Activated T-helper 2 cell treated with anti-CD3 and anti-CD28 coated beads, Interferon-gamma antibody, Interleukin-2, Interleukin-4, amounts not matched to agents 10 μg/mL and 5 μg/mL and 100 μg/mL, durations not matched to agents 14 hours and 24 hours and 36 hours (primary cell): ENCODE results near the gene SH3GL2. TPM values are rescaled to one million over a fixed set of nuclear protein-coding genes. Genes with fewer than 3 reads are reported as not detected.
"Not testable (repeated sequence)": the region's sequence is repeated elsewhere in the genome, so short reads cannot be mapped to it uniquely, and the experiment has no call there.

Experiments
- DNase-seq: peaks from one replicate; pipeline ENCODE4 v3.0.0; 2021; ENCODE audit warnings: low spot score
- H3K27ac Mint-ChIP-seq: one replicate; pipeline ENCODE4 v1.8.0; 2021; ENCODE audit warnings: mixed read lengths
- H3K27me3 Mint-ChIP-seq: one replicate; pipeline ENCODE4 v1.8.0; 2021; ENCODE audit warnings: low read depth, mixed read lengths
- H3K36me3 Mint-ChIP-seq: one replicate; pipeline ENCODE4 v1.8.0; 2021; ENCODE audit warnings: low read depth, mixed read lengths
- H3K4me1 Mint-ChIP-seq: one replicate; pipeline ENCODE4 v1.8.0; 2021; ENCODE audit warnings: low read depth, mixed read lengths
- H3K4me3 Mint-ChIP-seq: one replicate; pipeline ENCODE4 v1.8.0; 2021; ENCODE audit warnings: low read depth, mild to moderate bottlenecking, moderate library complexity, mixed read lengths
- H3K9me3 Mint-ChIP-seq: one replicate; pipeline ENCODE4 v1.8.0; 2021; ENCODE audit warnings: mixed read lengths
- intact Hi-C: fragments of 100-400 bp; cut with micrococcal nuclease; formaldehyde crosslinking; loops from one replicate; pipeline ENCODE4 v1.15.1; 2023
- total RNA-seq: library from RNA; stranded (reverse); gene quantifications from 2 replicates; pipeline ENCODE4 v1.2.3, GENCODE V29; 2022

SH3GL2 gene
- total RNA-seq, 1 donor from 2014 or later, result not detected

- Mint-ChIP-seq H3K27ac (no peak overlapping the region), H3K27me3 (no peaks in the 10 kb centered on the region), H3K9me3 (peaks cover 6% of the 10 kb centered on the region), H3K36me3 (no peaks in the 10 kb centered on the region), H3K4me1 (no peaks in the 10 kb centered on the region), H3K4me3 (no peak overlapping the region)
- DNase-seq, result no peak
- intact Hi-C loops, result no loop called here
Observed at GRCh38 chr9:17742067-17742466, 163.2 kb downstream of the SH3GL2 start.

DNA sequence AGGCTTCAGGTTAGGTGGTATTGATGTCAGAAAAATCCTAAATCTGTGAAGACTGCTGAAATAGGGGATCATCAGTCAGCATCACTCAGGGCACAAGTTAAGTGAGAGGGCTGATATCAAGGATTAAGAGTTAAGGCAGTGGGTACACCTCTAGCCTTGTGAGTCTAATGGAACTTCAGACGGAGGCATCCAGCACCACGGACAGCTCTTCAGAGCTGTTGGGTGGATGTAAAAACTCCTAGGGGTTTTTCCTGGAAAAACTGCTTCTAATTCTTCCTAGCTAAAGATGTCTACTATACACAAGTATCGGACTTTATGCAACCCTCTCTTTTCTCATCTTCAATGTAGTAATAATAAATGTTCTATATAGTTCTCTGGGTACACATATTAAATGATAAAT is 165.9 kb downstream of the SH3GL2 start:
- H3K36me3 Mint-ChIP-seq, result no peaks in the 10 kb centered on the region
- H3K4me3 Mint-ChIP-seq, result no peak overlapping the region
- no peaks in the 10 kb centered on the region for H3K27me3 Mint-ChIP-seq
- intact Hi-C loops, result no loop called here
- H3K9me3 Mint-ChIP-seq, result peaks cover 9% of the 10 kb centered on the region
- no peak for DNase-seq
- no peak overlapping the region for H3K27ac Mint-ChIP-seq
- H3K4me1 Mint-ChIP-seq, result no peaks in the 10 kb centered on the region

DNA sequence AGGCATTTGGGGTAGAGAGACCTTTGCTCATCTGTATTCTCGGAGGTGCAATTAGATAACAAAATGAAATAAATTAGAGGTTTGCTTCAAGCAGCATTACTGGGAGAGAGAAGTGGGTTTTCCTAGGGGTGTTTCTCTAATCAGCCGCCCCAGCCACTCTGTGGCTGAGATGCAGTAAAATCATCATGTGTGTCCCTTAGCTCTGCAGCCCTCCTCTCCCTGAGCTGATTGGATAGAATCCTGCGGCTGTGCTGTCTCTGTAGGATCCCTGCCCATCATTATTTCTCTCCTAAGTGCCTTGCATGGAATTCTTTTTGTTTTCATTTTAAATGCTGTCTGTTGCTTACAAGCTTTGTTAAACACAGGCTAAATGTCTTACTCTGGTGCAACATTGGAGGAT is 171.4 kb downstream of the SH3GL2 start:
- DNase-seq, result no peak
- Mint-ChIP-seq H3K27ac (no peak overlapping the region), H3K4me1 (no peaks in the 10 kb centered on the region), H3K4me3 (no peak overlapping the region), H3K9me3 (peaks cover 12% of the 10 kb centered on the region), H3K36me3 (no peaks in the 10 kb centered on the region), H3K27me3 (no peaks in the 10 kb centered on the region)
- intact Hi-C loops, result no loop called here

DNA sequence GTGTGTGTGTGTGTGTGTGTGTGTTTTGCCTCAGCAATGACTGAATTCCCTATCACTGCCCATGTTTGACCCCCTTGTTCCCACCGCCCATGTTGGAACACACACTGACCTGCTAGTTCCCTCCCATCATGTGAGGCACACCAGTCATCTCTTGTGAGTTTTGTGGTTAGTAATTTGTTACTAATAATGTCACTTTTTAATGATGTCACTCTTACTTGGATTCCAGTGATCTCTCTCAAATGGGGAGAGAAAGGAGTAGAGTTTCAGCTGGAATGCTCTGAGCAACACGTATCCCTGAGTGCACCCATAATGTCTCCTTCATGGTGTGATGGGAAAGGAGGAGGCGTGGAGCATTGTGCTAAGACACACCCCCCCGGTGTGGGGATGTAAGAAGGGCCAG is 172.6 kb downstream of the SH3GL2 start:
- intact Hi-C loops, result no loop called here
- Mint-ChIP-seq H3K9me3 (peaks cover 12% of the 10 kb centered on the region), H3K27me3 (no peaks in the 10 kb centered on the region), H3K27ac (no peak overlapping the region), H3K36me3 (no peaks in the 10 kb centered on the region), H3K4me1 (no peaks in the 10 kb centered on the region), H3K4me3 (no peak overlapping the region)
- DNase-seq, result no peak

- intact Hi-C loops, result no loop called here
Observed at GRCh38 chr9:17752021-17752420, 173.2 kb downstream of the SH3GL2 start.

DNA sequence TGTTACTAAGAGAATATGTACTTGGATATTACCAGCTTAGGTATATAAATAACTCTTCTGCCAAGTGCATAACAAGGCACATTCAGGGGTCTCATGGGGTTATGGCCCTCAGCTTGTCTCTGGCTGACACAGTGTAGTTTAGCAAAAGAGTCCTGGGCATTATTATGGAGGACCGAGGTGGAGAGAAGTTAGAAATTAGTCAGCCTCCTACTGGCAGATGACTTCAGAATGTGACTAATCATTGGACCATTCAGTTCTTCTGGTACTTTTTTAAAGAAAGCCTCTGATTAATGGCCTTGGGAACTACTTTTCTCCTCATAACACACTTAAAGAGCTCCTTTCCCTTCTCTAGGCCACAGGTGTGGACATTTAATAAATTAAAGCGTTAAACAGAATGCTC is 178.9 kb downstream of the SH3GL2 start:
- intact Hi-C loops, result no loop called here
- no peak overlapping the region for H3K4me3 Mint-ChIP-seq
- no peak overlapping the region for H3K27ac Mint-ChIP-seq

More at GRCh38 chr9:17752021-17752420, 173.2 kb downstream of the SH3GL2 start:
- Mint-ChIP-seq H3K27me3 (no peaks in the 10 kb centered on the region), H3K36me3 (no peaks in the 10 kb centered on the region), H3K9me3 (peaks cover 15% of the 10 kb centered on the region), H3K4me3 (no peak overlapping the region), H3K4me1 (no peaks in the 10 kb centered on the region), H3K27ac (no peak overlapping the region)
- DNase-seq, result no peak

DNA sequence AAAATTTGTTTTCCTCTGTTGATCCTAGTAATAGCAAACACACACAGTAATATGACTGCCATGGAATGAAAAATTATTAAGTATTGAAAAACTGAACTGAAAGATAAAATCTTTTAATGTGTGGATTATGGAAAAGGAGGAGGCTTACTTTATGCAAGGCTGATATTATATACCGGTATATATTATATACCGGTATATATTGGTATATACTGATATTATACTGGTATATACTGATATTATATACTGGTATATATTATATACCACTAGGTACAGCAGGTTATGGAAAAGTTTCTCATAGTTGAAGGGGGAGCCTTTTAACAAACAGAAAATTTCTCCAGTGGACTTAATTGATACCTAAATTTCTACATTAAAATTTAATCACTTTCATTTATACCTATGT is 181.4 kb downstream of the SH3GL2 start:
- no peak overlapping the region for H3K4me3 Mint-ChIP-seq
- H3K4me1 Mint-ChIP-seq, result no peaks in the 10 kb centered on the region
- no peak for DNase-seq
- intact Hi-C loops, result no loop called here
- H3K9me3 Mint-ChIP-seq, result peaks cover 5% of the 10 kb centered on the region
- no peaks in the 10 kb centered on the region for H3K36me3 Mint-ChIP-seq
- H3K27ac Mint-ChIP-seq, result no peak overlapping the region
- H3K27me3 Mint-ChIP-seq, result no peaks in the 10 kb centered on the region

More for the DNA sequence above, 178.9 kb downstream of the SH3GL2 start:
- no peaks in the 10 kb centered on the region for H3K36me3 Mint-ChIP-seq
- no peaks in the 10 kb centered on the region for H3K4me1 Mint-ChIP-seq
- DNase-seq, result no peak
- H3K27me3 Mint-ChIP-seq, result no peaks in the 10 kb centered on the region
- peaks cover 12% of the 10 kb centered on the region for H3K9me3 Mint-ChIP-seq

- intact Hi-C loops, result no loop called here
- Mint-ChIP-seq H3K9me3 (peaks cover 1% of the 10 kb centered on the region), H3K27me3 (no peaks in the 10 kb centered on the region), H3K4me1 (no peaks in the 10 kb centered on the region), H3K36me3 (no peaks in the 10 kb centered on the region), H3K4me3 (no peak overlapping the region), H3K27ac (no peak overlapping the region)
- DNase-seq, result no peak
Observed at GRCh38 chr9:17761984-17762676, 183.3 kb downstream of the SH3GL2 start.

GRCh38 chr9:17764306-17764705 is 185.4 kb downstream of the SH3GL2 start:
- intact Hi-C loops, result no loop called here
- no peak overlapping the region for H3K27ac Mint-ChIP-seq
- no peak for DNase-seq
- no peaks in the 10 kb centered on the region for H3K9me3 Mint-ChIP-seq
- H3K4me1 Mint-ChIP-seq, result no peaks in the 10 kb centered on the region
- no peak overlapping the region for H3K4me3 Mint-ChIP-seq
- no peaks in the 10 kb centered on the region for H3K36me3 Mint-ChIP-seq
- H3K27me3 Mint-ChIP-seq, result no peaks in the 10 kb centered on the region

DNA sequence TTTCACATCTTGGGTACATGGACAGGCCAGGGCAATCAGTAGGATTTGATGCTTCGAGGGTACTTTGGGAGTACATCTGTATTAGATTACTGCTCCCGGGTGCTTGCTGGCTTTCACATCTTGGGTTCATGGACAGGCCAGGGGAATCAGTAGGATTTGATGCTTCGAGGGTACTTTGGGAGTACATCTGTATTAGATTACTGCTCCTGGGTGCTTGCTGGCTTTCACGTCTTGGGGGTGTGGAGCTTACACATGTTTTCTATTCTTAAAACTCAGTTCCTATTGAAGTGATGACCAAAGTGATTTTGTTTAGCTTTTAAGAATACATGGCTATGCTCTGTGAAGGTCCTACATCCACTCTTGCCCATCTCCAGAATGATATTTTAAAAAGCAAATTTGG is 186.3 kb downstream of the SH3GL2 start:
- H3K36me3 Mint-ChIP-seq, intact Hi-C loops, H3K27me3 Mint-ChIP-seq, DNase-seq, H3K4me3 Mint-ChIP-seq, H3K9me3 Mint-ChIP-seq, H3K27ac Mint-ChIP-seq, H3K4me1 Mint-ChIP-seq: not testable (repeated sequence)

- no peak overlapping the region for H3K27ac Mint-ChIP-seq
- intact Hi-C loops, result no loop called here
- H3K36me3 Mint-ChIP-seq, result no peaks in the 10 kb centered on the region
- H3K4me3 Mint-ChIP-seq, result no peak overlapping the region
- H3K27me3 Mint-ChIP-seq, result no peaks in the 10 kb centered on the region
- no peak for DNase-seq
- H3K4me1 Mint-ChIP-seq, result no peaks in the 10 kb centered on the region
- no peaks in the 10 kb centered on the region for H3K9me3 Mint-ChIP-seq
Observed at GRCh38 chr9:17772223-17772622, 193.4 kb downstream of the SH3GL2 start.

- no peaks in the 10 kb centered on the region for H3K27me3 Mint-ChIP-seq
- intact Hi-C loops, result no loop called here
Observed at GRCh38 chr9:17775656-17776055, 196.8 kb downstream of the SH3GL2 start.

DNA sequence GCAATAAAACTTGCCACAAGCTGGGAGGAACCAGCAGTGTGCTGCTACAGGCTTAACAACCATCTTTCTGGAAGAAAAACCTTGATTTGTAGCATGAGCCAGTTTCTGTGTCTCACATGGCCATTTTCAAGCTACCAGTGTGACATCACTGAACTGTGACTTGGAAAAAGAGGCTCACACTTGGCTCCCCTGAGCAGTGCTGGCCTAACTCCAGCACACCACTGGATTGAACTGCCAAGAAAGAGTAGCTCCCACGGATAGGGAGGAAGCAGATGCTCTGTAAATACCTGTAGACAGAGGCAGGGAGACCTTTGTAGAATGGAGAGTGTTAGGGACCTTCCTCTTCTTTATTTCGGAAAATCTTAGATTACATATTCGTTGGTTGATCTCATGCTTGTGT is 197.9 kb downstream of the SH3GL2 start:
- Mint-ChIP-seq H3K36me3 (no peaks in the 10 kb centered on the region), H3K4me3 (no peak overlapping the region), H3K27me3 (no peaks in the 10 kb centered on the region), H3K27ac (no peak overlapping the region), H3K9me3 (no peaks in the 10 kb centered on the region), H3K4me1 (no peaks in the 10 kb centered on the region)
- no peak for DNase-seq
- intact Hi-C loops, result no loop called here

More at GRCh38 chr9:17775656-17776055, 196.8 kb downstream of the SH3GL2 start:
- Mint-ChIP-seq H3K4me1 (no peaks in the 10 kb centered on the region), H3K27ac (no peak overlapping the region), H3K36me3 (no peaks in the 10 kb centered on the region), H3K4me3 (no peak overlapping the region), H3K9me3 (no peaks in the 10 kb centered on the region)
- DNase-seq, result no peak

DNA sequence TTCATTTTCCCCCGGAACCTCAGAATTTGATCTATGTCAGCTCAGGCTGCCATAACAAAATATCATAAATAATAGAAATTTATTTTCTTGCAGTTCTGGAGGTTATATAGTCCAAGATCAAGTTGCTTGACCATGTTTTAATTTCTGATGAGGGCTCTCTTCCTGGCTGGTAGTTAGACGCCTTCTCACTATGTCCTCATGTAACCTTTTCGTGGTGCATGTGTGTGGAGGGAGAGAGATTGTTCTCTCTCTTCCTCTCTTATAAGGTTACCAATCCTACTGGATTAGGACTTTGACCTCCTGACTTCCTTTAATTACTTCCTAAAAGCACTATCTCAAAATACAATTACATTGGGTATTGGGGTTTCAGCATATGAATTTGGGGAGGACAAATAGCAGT is 198.6 kb downstream of the SH3GL2 start:
- no peak for DNase-seq
- no peak overlapping the region for H3K4me3 Mint-ChIP-seq
- intact Hi-C loops, result no loop called here

More for the DNA sequence above, 198.6 kb downstream of the SH3GL2 start:
- H3K36me3 Mint-ChIP-seq, result no peaks in the 10 kb centered on the region
- H3K9me3 Mint-ChIP-seq, result no peaks in the 10 kb centered on the region
- H3K4me1 Mint-ChIP-seq, result no peaks in the 10 kb centered on the region
- no peaks in the 10 kb centered on the region for H3K27me3 Mint-ChIP-seq
- no peak overlapping the region for H3K27ac Mint-ChIP-seq
